GM12801 (cell line): ENCODE measurements around the gene UBP1.

Experiments
- CTCF ChIP-seq: IDR thresholded peaks from one replicate; pipeline ENCODE4 v1.5.1; 2011; ENCODE audit warnings: control low read depth; ENCODE audit not compliant: insufficient read length; ENCODE audit errors: extremely low read depth

The UBP1 gene

GRCh38 chr3:33440328-33441224 is at the start of gene UBP1:
Gene UBP1 (minus strand): TSS chr3:33440405. CDS start chr3:33439848, 557 bp downstream.
- no peak for TF ChIP-seq CTCF

- TF ChIP-seq CTCF = no peak
Measured at GRCh38 chr3:33488683-33489082, 48.5 kb upstream of the UBP1 start.

GRCh38 chr3:33488246-33488645 is 48.0 kb upstream of the UBP1 start:
- no peak for TF ChIP-seq CTCF

- no peak for TF ChIP-seq CTCF
Measured at GRCh38 chr3:33482111-33482521, 41.9 kb upstream of the UBP1 start.

GRCh38 chr3:33474896-33475295 is 34.7 kb upstream of the UBP1 start:
- TF ChIP-seq CTCF = no peak

- TF ChIP-seq CTCF = no peak
Measured at GRCh38 chr3:33473813-33474212, 33.6 kb upstream of the UBP1 start.

- TF ChIP-seq CTCF = no peak
Measured at GRCh38 chr3:33467786-33468185, 27.6 kb upstream of the UBP1 start.
